Osteocyte (in vitro differentiated cells): ENCODE results near the gene PDE3A. TPM values are rescaled to one million over a fixed set of nuclear protein-coding genes. Genes with fewer than 3 reads are reported as not detected.

Experiments
- DNase-seq: peaks from one replicate; pipeline ENCODE4 v3.0.0; 2021; ENCODE audit warnings: mixed read lengths; ENCODE audit not compliant: unreplicated experiment; ENCODE audit errors: extremely low spot score
- H3K27ac Mint-ChIP-seq: one replicate; pipeline ENCODE4 v1.8.0; 2021; ENCODE audit warnings: mild to moderate bottlenecking, mixed read lengths; ENCODE audit not compliant: unreplicated experiment
- H3K27me3 Mint-ChIP-seq: one replicate; pipeline ENCODE4 v1.8.0; 2021; ENCODE audit warnings: mixed read lengths; ENCODE audit not compliant: unreplicated experiment
- H3K36me3 Mint-ChIP-seq: one replicate; pipeline ENCODE4 v1.8.0; 2021; ENCODE audit warnings: mixed read lengths; ENCODE audit not compliant: unreplicated experiment
- H3K4me1 Mint-ChIP-seq: one replicate; pipeline ENCODE4 v1.8.0; 2021; ENCODE audit warnings: mixed read lengths; ENCODE audit not compliant: unreplicated experiment
- H3K4me3 Mint-ChIP-seq: one replicate; pipeline ENCODE4 v1.8.0; 2021; ENCODE audit warnings: mild to moderate bottlenecking, moderate library complexity, mixed read lengths; ENCODE audit not compliant: unreplicated experiment
- H3K9me3 Mint-ChIP-seq: one replicate; pipeline ENCODE4 v1.8.0; 2021; ENCODE audit warnings: mixed read lengths; ENCODE audit not compliant: unreplicated experiment
- total RNA-seq: library from RNA; stranded (reverse); gene quantifications from 2 replicates; pipeline ENCODE4 v1.2.1, GENCODE V29; 2021
- TF ChIP-seq, protein P1 (sequence below): fragments of 200-600 bp; sonication (generic); IDR thresholded peaks from 2 replicates; pipeline ENCODE4 v1.5.0; 2021; ENCODE audit warnings: antibody characterized with exemption, mild to moderate bottlenecking, moderate library complexity

PDE3A gene
- total RNA-seq, 1 donor from 2014 or later, result 27.8 TPM

DNA sequence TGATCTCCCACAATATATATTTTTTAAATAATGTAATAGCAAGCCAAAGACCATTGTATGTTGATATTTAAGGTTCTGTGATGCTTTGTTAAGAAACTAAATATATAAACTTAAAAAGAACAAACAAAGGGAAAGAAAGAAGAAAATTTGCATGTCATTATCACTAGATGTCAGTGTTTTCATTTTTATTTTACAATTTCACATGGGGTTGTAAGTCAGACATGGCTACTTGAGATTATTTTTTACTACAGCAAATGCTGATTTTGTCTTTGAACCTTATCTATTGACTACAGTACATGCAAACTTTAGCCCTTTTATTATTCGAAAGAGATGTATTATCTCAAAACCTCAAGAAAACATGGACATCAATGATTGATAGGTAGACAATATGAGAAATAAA, 362.9 kb downstream of the PDE3A start:
- H3K27ac Mint-ChIP-seq, result no peak overlapping the region
- H3K36me3 Mint-ChIP-seq, result no peaks in the 10 kb centered on the region
- H3K27me3 Mint-ChIP-seq, result peaks cover 10% of the 10 kb centered on the region
- no peaks in the 10 kb centered on the region for H3K4me1 Mint-ChIP-seq
- TF ChIP-seq, protein P1, sequence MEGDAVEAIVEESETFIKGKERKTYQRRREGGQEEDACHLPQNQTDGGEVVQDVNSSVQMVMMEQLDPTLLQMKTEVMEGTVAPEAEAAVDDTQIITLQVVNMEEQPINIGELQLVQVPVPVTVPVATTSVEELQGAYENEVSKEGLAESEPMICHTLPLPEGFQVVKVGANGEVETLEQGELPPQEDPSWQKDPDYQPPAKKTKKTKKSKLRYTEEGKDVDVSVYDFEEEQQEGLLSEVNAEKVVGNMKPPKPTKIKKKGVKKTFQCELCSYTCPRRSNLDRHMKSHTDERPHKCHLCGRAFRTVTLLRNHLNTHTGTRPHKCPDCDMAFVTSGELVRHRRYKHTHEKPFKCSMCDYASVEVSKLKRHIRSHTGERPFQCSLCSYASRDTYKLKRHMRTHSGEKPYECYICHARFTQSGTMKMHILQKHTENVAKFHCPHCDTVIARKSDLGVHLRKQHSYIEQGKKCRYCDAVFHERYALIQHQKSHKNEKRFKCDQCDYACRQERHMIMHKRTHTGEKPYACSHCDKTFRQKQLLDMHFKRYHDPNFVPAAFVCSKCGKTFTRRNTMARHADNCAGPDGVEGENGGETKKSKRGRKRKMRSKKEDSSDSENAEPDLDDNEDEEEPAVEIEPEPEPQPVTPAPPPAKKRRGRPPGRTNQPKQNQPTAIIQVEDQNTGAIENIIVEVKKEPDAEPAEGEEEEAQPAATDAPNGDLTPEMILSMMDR, result no peak
- no peak overlapping the region for H3K4me3 Mint-ChIP-seq
- no peak for DNase-seq
- no peaks in the 10 kb centered on the region for H3K9me3 Mint-ChIP-seq
